22Rv1 (cell line): ENCODE measurements around the gene THEM4.
"Not testable (repeated sequence)": the region's sequence is repeated elsewhere in the genome, so short reads cannot be mapped to it uniquely, and the experiment has no call there.

Experiments used
- H3K27ac ChIP-seq: fragments of 450-650 bp; 2 replicates; pipeline ENCODE4 v1.5.1; 2017
- CTCF ChIP-seq: fragments of 450-650 bp; IDR thresholded peaks from 2 replicates; pipeline ENCODE4 v1.5.1; 2017; ENCODE audit warnings: mild to moderate bottlenecking
- ZFX ChIP-seq: fragments of 450-650 bp; IDR thresholded peaks from 2 replicates; pipeline ENCODE4 v1.6.1; 2017; ENCODE audit warnings: antibody characterized with exemption, borderline replicate concordance

The THEM4 gene

DNA sequence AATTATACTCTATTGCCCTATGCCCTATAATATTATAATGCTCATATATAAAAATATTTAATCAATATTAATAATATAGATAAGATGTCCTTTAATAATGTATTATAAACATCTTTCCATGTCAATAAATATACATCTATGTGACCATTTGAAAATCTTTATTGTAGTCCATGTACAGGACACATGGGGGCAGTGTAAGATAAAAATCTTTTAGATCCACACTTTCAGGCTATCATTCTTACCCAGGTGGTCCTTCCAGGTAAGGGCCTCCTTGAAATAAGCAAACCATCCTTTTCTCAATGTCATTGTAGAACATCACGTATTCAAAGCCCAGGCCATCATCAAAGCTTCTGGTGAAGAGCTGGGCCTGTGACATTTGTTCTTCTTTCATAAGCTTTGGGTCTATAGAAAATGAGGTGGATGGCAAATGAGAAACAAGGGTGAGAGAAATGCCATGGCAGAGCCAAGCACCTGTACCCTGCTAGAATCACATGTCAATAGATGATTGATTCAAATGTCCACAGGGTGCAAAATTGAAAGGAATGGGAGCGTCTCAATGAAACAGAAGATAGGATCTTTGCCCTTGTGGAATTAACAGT is 20.2 kb downstream of the THEM4 start:
- TF ChIP-seq CTCF (peak; percentile 79), ZFX (no peak)

GRCh38 chr1:151887028-151887427 is 22.3 kb downstream of the THEM4 start:
- TF ChIP-seq ZFX (no peak), CTCF (no peak)
- no peak overlapping the region for H3K27ac ChIP-seq

More for the DNA sequence above, 20.2 kb downstream of the THEM4 start:
- H3K27ac ChIP-seq, result no peak overlapping the region

DNA sequence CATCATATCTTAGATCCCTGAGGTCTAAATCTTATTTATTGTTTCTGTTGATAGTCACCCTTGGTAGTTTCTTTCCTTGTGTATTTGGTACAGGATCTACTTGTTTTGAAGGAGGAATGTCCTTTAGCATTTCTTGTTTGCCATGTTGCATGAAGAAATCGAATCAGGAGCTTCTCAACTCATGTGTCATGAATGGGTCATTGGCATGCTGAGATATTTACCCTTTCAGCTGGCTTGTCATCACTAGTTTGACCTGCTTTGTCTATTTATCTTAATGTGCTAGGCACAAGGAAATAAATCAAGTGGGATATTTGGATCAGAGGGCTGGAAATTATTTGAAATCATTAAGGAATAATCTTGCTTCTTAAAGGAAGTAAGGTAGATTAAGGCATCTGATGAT is 23.8 kb downstream of the THEM4 start:
- no peak for TF ChIP-seq ZFX
- TF ChIP-seq CTCF, result no peak
- H3K27ac ChIP-seq, result no peak overlapping the region

DNA sequence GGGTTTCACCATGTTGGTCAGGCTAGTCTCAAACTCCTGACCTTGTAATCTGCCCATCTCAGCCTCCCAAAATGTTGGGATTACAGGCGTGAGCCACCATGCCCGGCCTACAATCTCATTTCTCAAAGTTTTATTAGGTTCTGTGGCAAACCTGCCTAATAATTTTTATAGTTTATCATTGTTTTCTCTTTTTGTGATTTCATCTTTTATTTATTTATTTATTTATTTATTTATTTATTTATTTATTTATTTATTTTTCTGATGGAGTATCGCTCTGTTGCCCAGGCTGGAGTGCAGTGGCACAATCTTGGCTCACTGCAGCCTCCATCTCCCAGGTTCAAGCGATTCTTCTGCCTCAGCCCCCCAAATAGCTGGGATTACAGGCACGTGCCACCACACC is 24.4 kb downstream of the THEM4 start:
- H3K27ac ChIP-seq, result not testable (repeated sequence)

DNA sequence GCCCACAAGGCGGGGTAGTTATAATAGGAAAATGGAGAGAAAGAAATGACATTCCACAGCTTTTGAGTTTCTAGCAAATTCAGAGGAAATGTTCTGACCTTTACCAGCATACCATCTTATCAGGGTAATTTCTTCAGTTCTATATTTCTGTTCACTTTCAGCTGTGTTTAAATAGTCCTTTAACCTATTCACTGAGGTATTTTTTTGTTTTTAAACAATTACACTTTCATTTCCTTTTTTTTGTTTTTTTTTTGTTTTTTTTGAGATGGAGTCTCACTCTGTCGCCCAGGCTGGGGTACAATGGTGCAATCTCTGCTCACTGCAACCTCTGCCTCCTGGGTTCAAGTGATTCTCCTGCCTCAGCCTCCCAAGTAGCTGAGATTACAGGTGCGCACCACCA is 24.9 kb downstream of the THEM4 start:
- not testable (repeated sequence) for H3K27ac ChIP-seq

- not testable (repeated sequence) for H3K27ac ChIP-seq
Observed at GRCh38 chr1:151883898-151884297, 25.4 kb downstream of the THEM4 start.

- not testable (repeated sequence) for H3K27ac ChIP-seq
Observed at GRCh38 chr1:151882918-151883317, 26.4 kb downstream of the THEM4 start.

DNA sequence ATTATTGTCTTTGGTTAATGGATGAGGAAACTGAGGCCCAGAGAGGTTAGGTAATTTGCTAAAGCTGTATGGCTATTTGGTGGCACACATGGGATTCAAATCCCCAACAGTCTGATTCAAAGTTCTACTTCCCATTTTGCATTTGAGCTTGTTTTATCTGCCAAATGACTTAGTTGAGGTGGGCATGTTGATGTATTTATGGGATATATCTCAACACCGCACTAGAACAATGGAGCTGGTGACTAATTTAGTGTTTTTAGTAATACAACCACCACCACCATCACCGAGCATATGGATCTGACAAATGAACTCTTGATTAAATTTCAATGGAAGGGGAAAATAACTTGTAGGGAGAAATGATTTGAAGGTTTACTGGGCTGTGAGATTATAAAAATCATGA is 26.8 kb downstream of the THEM4 start:
- TF ChIP-seq CTCF, result no peak
- TF ChIP-seq ZFX, result no peak
- no peak overlapping the region for H3K27ac ChIP-seq

- TF ChIP-seq ZFX (no peak), CTCF (peak; percentile 50)
Observed at GRCh38 chr1:151881479-151881878, 27.8 kb downstream of the THEM4 start.

More at GRCh38 chr1:151881479-151881878, 27.8 kb downstream of the THEM4 start:
- no peak overlapping the region for H3K27ac ChIP-seq
